Epithelial cell of proximal tubule (primary cell): ENCODE results near the gene NOC4L. TPM values are rescaled to one million over a fixed set of nuclear protein-coding genes. Genes with fewer than 3 reads are reported as not detected.

ENCODE experiments used
- DNase-seq: peaks from one replicate; pipeline ENCODE4 v3.0.0-alpha.2; 2011; ENCODE audit warnings: low read depth
- H3K4me3 ChIP-seq: 2 replicates; pipeline ENCODE4 v1.5.1; 2011; ENCODE audit warnings: low read depth, mild to moderate bottlenecking, low read length
- CTCF ChIP-seq: conservative IDR thresholded peaks from 2 replicates; pipeline ENCODE4 v1.5.1; 2012; ENCODE audit warnings: low read depth, mild to moderate bottlenecking, low read length
- total RNA-seq: library from RNA; depleted of rRNA; stranded (reverse); fragments of >200 nt; gene quantifications from 2 replicates; pipeline ENCODE4 v1.2.3, GENCODE V29; 2015

Gene NOC4L
- total RNA-seq, 1 donor from 2014 or later = 45.0 TPM

DNA sequence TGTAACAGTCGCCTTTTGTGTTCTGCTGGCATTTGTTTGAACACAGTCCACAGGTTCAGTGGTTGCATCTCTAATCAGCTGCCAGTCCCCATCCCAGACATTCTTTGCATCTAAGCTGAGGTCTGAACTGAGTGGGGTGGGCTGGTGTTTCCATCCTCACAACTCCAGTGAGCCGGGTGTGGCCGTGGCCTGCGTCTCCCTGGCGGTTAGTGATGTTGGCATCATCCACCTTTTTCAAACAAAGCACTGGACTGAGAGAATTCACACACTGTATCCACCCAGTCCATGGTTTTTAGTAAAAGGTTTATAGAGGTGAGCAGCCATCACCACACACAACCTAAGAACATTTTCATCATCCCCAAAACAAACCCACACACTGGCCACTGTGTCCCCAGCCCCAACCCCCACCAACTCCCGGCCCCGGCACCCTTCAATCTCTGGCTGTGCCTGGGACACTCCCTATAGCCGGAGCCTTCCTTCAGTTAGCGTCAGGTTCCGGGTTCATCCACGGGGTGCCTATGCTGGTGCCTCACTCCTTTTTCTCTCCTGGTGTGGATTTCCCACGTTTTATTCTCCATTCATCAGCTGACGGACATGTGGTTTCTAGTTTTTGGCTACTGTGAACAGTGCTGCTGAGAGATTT, 6.7 kb upstream of the NOC4L start:
- no peak overlapping the region for H3K4me3 ChIP-seq
- no peak for TF ChIP-seq CTCF
- DNase-seq = no peak

- DNase-seq = no peak
- no peak for TF ChIP-seq CTCF
- H3K4me3 ChIP-seq = no peak overlapping the region
Measured at GRCh38 chr12:132138941-132139871, 5.1 kb upstream of the NOC4L start.

- no peak for TF ChIP-seq CTCF
- no peak for DNase-seq
- H3K4me3 ChIP-seq = no peak overlapping the region
Measured at GRCh38 chr12:132139912-132140311, 4.3 kb upstream of the NOC4L start.

- DNase-seq = no peak
- TF ChIP-seq CTCF = no peak
- no peak overlapping the region for H3K4me3 ChIP-seq
Measured at GRCh38 chr12:132140501-132140900, 3.8 kb upstream of the NOC4L start.

DNA sequence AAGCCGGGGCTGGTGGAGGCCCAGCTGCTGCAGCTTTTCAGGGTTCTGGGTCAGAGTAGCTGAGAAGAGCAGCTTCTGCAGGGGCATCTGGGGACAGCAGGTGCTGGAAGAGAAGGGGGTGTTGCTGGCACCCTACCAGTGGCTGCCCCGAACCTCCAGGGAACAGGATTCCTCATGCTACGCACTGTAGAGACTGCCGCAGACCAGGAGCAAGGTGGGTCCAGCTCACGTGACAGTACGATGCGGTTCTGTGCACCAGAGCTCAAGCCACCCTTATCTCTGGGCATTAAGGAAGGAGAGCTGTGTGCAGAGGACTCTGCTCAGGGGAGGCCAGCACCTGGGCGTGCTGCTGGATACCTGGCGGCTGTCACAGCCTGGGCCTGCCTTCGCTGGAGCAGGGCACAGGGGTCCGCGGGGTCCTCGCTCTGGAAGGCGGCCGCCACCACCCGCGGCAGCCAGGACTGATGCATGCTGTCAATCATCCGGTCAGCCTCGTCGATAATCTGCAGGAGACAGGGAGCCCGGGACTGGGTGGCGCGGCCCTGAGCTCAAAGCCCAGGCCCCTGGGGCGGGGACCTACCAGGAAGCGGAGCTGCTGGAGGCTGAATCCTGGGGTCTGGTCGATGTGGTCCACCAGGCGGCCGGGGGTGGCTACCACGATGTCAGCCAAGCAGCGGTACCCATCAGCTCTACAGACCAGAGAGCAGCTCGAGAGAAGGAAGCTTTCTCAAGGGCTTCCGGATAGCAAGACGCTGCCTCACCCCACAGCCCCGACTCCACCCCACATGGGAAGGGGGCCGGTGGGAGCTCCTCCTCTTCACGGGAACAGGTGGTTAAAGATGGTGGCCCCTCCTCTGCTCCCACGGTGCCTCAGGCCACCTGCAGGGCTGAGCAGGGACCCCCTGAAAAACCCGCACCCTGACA, 3.1 kb upstream of the NOC4L start:
- no peak for DNase-seq
- no peak for TF ChIP-seq CTCF
- H3K4me3 ChIP-seq = no peak overlapping the region

GRCh38 chr12:132141976-132142678, 2.1 kb upstream of the NOC4L start:
- H3K4me3 ChIP-seq = no peak overlapping the region
- no peak for DNase-seq
- no peak for TF ChIP-seq CTCF
